ENCODE data around the gene TTLL12.

TTLL12 gene

GRCh38 chr22:43171019-43171491, 15.9 kb downstream of the TTLL12 start:
- DNase-seq: no peak

DNA sequence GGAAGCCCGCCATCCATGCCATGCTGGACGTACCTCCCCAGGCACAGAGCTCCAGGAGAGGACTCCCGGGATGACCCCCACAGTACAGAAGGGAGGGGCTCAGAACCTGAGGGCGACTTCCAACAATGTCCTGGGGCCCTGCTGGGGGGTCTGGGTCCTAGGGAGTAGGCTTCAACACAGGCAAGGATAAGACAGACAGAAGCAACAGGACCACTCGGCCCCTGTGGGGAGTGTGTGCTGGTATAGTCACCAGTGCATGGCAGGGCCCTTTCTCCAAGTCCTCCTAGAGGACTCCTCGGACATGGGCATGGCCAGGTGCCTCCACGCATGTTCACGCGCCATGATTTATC, 16.8 kb downstream of the TTLL12 start:
- DNase-seq: no peak

- no peak for DNase-seq
Observed at GRCh38 chr22:43169310-43170130, 17.4 kb downstream of the TTLL12 start.

DNA sequence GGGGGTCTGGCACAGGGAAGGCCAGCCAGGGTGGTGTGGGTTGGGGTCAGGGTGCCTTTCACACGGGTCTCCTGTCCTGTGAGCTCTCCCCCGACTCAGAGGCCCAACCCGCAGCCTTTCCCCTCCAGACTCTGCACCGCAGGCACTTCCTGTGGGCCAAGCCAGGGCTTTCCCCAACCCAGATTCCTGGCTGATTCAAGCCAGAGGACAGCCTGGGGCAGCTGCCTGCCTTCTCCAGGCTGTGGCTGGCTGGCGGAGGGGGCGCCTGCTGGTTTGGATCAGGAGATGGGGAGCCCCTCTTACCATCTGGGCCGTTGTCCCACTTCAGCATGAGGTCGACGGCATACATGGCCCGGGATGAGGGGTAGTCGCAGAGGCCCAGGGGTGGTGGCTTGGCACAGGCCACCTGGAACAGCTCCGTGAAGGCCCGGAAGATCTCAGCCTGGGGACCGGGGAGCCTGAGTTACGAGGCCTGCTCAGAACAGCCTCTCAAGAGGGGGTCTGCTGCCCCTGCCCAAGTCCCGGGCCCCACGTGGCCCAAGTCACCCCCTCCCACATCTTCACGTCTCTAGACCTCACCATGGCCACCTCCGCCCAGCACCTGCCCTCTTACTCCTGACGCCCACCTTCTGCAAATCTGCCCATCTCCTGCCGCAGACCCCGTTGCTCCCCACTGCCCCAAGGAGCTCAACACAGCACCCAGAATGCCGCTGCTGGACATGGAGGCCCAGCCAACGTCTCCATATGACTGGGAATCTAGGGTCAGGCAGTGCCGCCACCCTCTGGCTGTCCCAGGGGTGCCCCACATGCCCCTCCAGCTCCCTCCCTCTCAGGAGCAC, 18.2 kb downstream of the TTLL12 start:
- no peak for DNase-seq

GRCh38 chr22:43167001-43167589, 19.8 kb downstream of the TTLL12 start:
- no peak for DNase-seq

DNA sequence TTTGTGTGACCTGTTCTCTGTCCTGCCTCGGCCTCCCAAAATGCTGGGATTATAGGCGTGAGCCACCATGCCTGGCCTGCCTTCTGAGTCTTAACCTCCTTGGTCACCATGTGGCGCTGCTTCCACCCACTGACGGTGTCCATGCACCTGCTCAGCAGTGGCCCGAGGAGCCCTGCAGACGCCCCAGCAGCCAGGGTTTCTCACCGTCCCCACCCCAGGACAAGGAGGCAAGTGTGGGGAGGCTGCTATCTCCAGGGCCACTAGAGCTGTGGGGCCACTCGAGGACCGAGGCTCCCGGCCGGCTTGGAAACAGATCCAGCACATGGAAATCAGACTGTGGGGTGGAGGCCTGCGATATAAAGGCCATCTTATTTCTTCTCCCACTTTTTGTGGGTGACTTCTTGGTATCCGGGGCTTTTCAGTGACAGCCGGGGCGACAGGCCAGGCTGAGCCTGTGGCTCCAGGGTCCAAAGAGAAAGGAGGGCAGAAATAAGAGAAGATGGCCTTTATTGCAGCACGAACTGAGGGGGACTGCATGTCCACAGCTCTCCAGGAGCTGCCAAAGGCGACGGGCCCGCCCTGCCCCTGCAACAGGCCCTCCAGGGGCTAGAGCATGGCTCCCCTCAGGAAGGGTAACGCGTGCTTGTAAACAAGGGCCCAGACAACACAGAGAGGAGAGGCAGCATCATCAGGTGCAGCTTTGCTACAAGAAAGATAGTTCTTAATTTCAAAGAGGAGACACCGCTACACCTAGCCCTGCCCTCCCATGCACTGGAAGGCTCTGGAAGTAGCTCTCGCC, 20.6 kb downstream of the TTLL12 start:
- DNase-seq: no peak

DNA sequence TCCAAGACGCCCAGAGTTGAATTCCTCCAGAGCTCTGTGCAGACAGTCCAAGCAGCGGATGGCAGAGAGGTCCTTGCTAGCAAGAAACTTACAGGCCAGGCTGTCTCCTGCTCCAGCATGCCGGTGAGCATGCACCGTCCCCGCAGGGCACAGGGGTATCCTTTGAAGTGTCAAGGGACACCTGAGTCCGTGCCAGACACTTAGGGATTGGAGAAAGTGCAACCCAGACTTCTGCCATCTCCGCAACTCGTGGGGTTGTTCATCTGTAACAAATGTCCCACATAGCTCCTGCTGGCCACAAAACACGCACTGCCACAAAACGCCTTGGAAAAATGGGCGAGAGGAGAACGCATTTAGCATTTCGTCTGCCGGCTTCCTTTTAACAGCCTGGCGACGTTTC, 22.3 kb downstream of the TTLL12 start:
- DNase-seq: no peak

DNA sequence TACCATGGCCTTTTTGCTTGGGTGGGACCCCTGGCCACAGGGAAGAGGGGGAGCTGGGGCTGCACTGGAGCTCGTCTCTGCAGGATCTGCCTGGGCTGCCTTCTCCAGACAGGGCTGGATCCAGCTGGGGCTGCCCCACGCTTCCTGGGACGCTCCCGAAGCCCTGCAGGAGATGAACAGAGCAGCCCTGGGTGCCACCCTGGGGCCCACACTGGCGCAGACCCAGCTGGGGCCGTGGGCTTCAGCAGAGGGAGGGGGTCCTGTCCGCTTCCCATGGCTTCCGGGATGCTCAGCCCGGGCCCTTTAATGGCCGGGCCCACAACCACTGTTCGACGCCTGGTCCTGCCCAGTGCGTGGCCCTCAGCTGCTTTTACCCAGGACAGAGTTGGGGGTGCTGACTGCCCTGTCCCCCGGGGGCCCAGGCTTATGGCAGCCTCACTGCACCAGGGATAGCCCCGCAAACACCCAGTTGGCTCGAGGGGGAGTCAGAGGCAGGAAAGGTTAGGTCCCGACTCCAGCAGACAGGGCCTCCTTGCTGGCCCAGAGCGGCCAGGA, 23.6 kb downstream of the TTLL12 start:
- no peak for DNase-seq

DNA sequence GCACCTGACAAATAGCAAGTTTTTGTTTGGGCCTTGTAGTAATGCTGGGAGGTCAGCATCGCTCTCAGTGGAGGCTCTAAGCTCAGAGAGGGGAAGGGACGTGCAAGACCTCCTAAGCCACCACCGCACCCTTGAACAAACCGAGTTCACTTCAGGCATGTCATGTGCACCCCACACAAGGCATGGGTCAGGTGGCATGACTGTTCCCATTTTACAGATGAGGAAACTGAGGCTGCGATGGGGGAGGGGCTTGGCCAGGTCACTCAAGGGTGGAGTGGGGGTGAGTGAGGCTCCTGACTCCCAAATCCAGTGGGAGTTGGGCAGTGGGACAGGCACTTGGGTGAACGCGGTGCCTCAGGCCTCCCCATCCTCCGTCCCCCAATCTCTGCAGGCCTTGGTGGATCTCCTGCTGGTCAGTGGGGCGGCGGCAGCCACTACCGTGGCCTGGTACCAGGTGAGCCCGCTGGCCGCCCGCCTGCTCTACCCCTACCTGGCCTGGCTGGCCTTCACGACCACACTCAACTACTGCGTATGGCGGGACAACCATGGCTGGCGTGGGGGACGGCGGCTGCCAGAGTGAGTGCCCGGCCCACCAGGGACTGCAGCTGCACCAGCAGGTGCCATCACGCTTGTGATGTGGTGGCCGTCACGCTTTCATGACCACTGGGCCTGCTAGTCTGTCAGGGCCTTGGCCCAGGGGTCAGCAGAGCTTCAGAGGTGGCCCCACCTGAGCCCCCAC, 24.4 kb downstream of the TTLL12 start:
- no peak for DNase-seq

- no peak for DNase-seq
Observed at GRCh38 chr22:43160497-43161126, 26.3 kb downstream of the TTLL12 start.

DNA sequence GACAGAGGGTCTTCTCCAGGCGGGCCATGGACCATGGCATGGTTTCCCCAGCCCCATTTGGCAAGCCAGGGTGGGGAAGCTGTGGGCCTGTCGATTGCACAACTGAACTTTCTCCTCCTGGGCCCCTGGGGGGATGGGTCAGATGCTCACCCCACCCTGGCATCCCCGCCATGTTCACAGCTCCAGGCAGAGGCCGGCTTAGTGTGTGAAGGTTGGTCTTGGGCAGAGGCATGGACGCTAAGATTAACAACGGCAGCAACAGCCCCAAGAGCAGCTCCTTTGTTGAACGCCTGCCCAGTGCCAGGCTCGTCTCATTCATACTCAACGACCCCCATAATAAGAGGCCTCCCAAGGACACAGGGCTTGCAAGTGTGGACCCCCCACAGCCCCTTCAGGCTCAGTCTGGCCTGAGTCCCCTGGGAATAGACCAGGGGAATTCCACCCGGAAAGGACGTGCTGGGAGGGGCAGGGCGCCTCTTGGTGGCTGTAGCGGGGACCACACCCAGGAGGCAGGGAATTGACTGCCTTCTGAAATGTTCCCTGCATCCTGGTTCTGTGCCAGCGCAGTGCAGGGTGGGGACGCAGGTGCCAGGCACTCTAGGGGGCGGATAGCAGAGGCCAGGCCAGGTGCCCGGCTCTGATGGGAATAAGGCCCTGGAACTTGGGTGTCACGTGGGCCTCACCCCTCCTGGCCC, 27.3 kb downstream of the TTLL12 start:
- no peak for DNase-seq

- no peak for DNase-seq
Observed at GRCh38 chr22:43158778-43159483, 28.0 kb downstream of the TTLL12 start.

- no peak for DNase-seq
Observed at GRCh38 chr22:43157874-43158546, 28.9 kb downstream of the TTLL12 start.

DNA sequence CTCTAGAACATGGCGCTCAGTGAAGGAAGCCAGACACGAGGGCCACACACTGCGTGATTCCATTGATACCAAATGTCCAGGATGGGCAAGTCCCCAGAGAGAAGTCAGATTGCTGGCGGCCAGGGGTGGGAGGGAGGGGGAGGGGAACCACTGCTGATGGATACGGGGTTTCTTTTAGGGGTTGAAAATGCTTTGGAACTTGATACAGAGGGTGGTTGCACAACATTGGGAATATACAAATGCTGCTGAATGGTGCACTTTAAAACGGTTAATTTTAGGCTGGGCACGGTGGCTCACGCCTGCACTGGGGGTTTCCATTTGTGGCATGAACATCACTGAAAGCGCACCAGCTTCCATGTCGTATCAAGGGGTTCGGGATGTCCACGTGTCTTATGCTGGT, 30.5 kb downstream of the TTLL12 start:
- no peak for DNase-seq

GRCh38 chr22:43155789-43156188, 31.1 kb downstream of the TTLL12 start:
- DNase-seq: no peak

DNA sequence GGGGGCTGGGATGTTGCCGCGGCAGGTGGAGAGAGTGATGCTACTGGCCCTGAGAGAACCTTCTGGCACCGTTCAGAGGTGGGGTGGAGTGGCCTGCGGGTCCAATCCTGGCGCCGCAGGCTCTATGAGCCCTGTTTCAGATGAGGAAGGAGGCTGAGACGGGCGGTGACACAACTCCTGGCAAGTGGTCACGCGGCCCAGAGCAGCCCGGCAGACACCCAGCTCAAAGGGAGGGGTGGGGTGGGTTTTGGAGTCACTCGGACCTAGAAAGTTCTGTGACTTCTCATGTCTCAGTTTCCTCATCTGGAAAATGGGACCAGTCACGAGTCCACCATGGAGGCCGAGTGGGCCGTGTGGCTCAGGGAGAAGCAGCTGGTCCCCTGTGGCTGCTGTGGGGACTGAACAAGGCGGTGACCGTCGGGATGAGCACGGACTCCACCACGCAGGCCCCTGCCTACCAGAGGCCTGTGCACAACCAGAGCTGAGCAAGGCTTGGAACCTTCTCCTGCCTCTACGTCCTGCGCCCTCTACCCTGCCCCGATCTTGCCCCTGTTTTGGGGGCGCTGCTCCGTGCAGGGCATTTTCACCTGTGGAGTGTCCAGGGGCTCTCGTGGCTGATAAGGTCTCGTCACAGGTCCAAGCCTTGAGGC, 31.9 kb downstream of the TTLL12 start:
- no peak for DNase-seq

GRCh38 chr22:43153899-43154298, 33.0 kb downstream of the TTLL12 start:
- no peak for DNase-seq

DNA sequence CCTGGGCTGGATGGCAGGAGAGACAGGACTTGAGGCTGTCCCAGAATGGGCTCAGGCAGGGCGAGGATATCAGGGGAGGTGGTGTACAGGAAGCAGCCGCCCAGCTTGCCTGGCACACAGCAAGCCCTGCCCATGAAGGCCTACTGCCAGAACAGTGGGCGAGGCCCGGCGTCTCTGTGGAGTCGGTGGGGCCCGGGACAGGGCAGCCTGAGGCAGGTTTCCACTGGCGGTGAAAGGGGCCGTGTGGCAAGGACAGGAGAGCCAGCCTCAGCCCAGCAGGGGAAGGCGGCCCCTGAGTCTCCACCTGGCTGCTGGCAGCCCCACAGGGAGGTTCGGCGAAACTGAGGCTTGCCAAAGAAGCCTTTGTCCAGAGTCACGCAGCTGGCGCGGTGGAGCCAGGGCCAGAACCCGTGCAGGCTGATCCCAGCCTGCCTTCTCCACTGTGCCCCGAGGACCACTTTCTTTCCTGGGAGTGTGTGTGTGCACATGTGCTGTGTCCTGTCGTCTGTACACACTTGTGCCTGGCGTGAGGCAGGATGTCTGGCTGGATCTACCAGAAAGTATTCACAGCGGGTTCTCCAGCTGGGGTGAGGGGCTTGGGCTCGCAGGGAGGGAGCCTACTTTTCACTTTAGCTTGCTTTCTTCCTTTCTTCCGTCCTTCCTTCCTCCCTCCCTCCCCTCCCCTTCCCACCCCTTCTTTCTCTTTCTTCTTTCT, 34.4 kb downstream of the TTLL12 start:
- DNase-seq: peak; percentile 66
